VCaP (cell line): ENCODE results near the gene SAP30L.

ENCODE experiments used
- H3K27ac ChIP-seq: fragments of 450-650 bp; 2 replicates; pipeline ENCODE4 v1.5.1; 2017
- CTCF ChIP-seq: fragments of 450-650 bp; conservative IDR thresholded peaks from 2 replicates; pipeline ENCODE4 v1.5.1; 2017; ENCODE audit warnings: mild to moderate bottlenecking, moderate library complexity

Gene SAP30L, protein sequence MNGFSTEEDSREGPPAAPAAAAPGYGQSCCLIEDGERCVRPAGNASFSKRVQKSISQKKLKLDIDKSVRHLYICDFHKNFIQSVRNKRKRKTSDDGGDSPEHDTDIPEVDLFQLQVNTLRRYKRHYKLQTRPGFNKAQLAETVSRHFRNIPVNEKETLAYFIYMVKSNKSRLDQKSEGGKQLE

DNA sequence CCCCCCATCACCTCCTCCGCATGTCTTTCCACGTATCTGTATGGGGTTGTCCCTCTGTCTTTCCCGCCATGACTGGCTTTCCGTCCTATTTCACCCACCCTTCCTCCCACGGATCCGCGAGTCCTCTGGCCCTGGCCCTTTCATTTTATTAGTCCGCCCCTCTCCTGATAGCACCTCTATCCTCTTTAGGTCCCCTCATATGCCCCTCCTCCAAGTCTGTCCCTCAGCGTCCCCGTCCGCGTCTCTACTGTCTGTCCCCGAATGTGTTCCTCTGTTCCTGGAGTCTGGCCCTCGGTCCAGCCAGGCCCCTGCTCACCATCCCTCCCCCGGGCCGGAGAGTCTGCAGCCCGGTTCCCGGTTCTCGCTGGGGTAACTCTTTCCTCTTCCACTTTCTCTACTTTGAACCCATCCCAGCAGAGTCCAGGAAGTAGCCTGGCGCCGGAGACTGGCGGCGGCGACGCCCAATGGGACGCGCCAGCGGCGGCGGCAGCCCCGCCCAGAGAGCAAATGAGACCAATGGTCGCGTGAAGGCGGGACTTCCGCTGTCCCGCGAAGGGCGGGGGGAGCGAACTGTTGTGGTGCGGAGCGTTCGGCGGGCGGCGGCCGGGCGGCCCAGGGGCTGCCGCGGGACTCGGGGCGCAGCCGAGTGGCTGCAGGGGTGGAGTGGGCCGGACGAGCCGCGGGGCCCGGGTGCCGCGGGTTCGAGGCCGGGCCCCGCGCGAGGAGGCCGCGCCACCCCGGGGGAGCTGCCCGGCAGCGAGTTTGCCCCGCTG, at the start of gene SAP30L:
SAP30L (plus strand) TSS at position 576 of the 773 bp plus-strand sequence. CDS start 608 bp downstream, outside the sequence.
- peak within 1 kb of the TSS; percentile 75 for H3K27ac ChIP-seq
- TF ChIP-seq CTCF: no peak

DNA sequence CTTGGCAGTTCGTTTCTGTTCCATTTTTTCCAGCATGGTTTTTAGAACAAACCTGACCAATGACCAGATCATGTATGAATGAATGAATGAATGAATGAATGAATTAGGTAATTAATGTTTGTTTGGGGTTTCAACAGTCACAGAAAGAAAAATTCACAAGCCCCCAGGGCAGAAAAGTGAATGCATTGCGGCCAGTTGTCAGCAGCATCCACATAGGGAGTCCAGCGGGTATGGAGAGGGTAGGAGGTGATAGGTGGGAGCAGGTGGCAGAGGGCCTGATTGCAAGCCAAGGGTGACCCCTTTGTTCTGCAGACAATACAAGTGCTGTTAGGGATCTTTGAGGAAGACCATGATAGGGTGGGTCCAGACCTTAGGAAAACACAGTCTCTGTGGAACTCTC, 49.7 kb upstream of the SAP30L start:
- no peak overlapping the region for H3K27ac ChIP-seq
- TF ChIP-seq CTCF: no peak

DNA sequence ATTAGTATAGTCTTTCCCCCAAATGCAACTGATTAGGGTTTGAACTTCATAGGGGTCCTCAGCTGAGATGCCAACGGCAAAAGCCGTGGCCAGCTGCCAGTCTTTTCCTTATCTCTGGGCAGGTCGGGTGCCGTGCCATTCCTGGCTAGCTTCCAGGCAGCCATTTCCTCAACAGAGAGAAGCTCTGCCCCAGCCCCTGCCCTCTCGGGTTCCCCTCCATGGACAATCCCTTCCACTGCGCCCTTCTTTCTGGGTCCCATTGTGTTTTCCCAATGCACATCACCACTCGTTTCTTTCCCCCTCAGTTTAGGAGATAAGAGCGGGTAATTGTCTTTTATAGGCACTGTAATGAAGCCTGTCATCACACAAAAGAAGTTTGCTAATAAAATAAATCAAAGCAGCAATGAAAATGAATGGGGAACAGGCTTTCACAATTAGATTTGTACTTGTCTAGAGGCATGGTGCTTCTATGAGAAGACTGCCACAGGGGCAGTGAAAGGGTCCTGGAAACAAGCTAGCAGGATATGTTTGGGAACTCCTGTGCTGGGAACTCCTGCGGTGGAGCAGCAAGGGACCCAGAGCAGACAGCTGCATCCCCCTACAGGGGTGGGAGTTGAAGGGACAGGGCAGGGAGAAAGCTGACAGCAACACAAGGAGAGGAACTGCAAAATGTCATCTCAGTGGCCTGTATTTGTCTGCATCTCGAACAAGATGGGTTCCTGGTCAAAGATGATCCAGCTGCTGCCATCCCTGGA, 48.0 kb upstream of the SAP30L start:
- TF ChIP-seq CTCF: peak; percentile 38

DNA sequence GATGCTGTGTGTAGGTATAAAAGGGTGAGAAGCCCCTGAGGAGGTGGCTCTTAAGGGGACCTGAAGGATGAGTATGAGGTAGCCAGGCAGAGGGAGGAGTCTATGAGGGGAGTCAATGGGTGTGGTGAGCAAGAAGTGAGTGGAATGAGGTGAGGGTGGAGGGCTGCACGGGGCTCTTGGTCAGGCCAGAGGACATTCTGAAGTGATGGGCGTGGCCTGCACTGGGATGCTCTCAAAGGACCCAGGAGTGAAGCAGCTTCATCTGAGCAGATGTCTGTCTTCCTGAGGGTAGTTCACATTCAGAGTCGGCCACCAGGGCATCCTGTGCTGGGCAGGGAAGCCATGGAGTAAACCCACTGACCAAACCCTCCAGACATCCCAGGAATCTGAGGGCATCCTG, 45.1 kb upstream of the SAP30L start:
- no peak for TF ChIP-seq CTCF

More for the DNA sequence above, 48.0 kb upstream of the SAP30L start:
- peak overlapping the region; percentile 53 for H3K27ac ChIP-seq

GRCh38 chr5:154401355-154401754, 44.4 kb upstream of the SAP30L start:
- no peak for TF ChIP-seq CTCF

More for the DNA sequence above, 45.1 kb upstream of the SAP30L start:
- no peak overlapping the region for H3K27ac ChIP-seq

GRCh38 chr5:154401931-154402330, 43.9 kb upstream of the SAP30L start:
- H3K27ac ChIP-seq: no peak overlapping the region
- no peak for TF ChIP-seq CTCF

More at GRCh38 chr5:154401355-154401754, 44.4 kb upstream of the SAP30L start:
- no peak overlapping the region for H3K27ac ChIP-seq

DNA sequence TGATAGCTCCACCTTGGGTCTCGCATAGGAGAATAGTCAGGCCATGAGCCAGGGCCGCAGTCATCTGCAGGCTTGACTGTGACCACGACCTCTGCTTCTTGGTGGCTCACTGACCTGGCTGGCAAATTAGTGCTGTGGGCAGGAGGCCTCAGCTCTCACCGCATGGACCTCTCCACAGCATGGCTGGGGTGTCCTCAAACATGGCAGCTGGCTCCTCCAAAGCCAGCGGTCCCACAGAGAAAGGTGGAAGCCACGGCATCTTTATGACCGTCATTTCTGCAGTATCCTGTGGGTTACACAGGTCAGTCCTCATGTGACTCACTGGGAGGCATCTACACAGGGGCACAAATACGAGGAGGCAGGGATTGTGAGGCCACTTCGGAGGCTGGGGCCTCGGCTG, 43.2 kb upstream of the SAP30L start:
- H3K27ac ChIP-seq: no peak overlapping the region
- no peak for TF ChIP-seq CTCF
